HepG2 (cell line): ENCODE data around the gene NUB1. TPM values are rescaled to one million over a fixed set of nuclear protein-coding genes. Genes with fewer than 3 reads are reported as not detected.
A peak's percentile ranks its signal among the peaks of the same experiment; 100 is the strongest.

Source experiments
- ATAC-seq: fragments of 200-7000 bp; cut with Tn5 transposase; 3 replicates; pipeline ENCODE4 v1.9.1; 2020; ENCODE audit warnings: mild to moderate bottlenecking, moderate library complexity
- BruUV-seq: library from RNA; stranded (reverse); fragments of 400-500 nt; replicated peaks from 2 replicates; lab custom pipeline; 2021; lab: Mats Ljungman, UMichigan
- CTCF ChIA-PET: fragments of 300-600 bp; formaldehyde crosslinking; extraction: SDS; loops from one replicate; lab custom pipeline; 2021; ENCODE audit warnings: low total read pairs, inconsistent platforms, low intra/inter-chr PET ratio; lab: Yijun Ruan, JAX
- POLR2A ChIA-PET: fragments of 350-600 bp; sonication (Branson Sonifier 250); formaldehyde crosslinking; loops from one replicate; lab custom pipeline; 2020; ENCODE audit warnings: antibody characterized with exemption, inconsistent platforms; lab: Yijun Ruan, JAX
- DNase-seq: peaks from one replicate; pipeline ENCODE4 v3.0.0-alpha.2; 2015; ENCODE audit warnings: low spot score
- FAIRE-seq: peaks from 3 replicates; lab custom pipeline; 2011; peaks lifted over from hg19 to GRCh38; lab: Jason Lieb, UNC
- H2AFZ ChIP-seq: one replicate; pipeline ENCODE4 v1.6.1; 2011; ENCODE audit warnings: low read length, inconsistent platforms
- H3K27ac ChIP-seq: fragments of 300-600 bp; 3 replicates; pipeline ENCODE4 v1.8.0; 2011; ENCODE audit warnings: mixed run types, mild to moderate bottlenecking, mixed read lengths, low read length, inconsistent platforms; ENCODE audit not compliant: insufficient read depth; ENCODE audit errors: extremely low read length
- H3K27me3 ChIP-seq, 2 experiments: fragments of 200-600 bp in 1 of 2; 2 replicates in 1 of 2; 3 replicates in 1 of 2; pipeline versions ENCODE4 v1.6.0 to v1.8.0; 2011; ENCODE audit warnings: low read length in 2 of 2, mild to moderate bottlenecking in 2 of 2, moderate library complexity in 2 of 2, inconsistent platforms in 1 of 2; ENCODE audit not compliant: insufficient read depth in 2 of 2, control insufficient read depth in 1 of 2
- H3K36me3 ChIP-seq, 2 experiments: fragments of 200-600 bp in 1 of 2; replicated peaks in 1 of 2; 2 replicates in 1 of 2; 3 replicates in 1 of 2; pipeline versions ENCODE4 v1.5.1 to v1.8.0; 2011; ENCODE audit warnings: low read length in 2 of 2, inconsistent platforms in 1 of 2; ENCODE audit not compliant: insufficient read depth in 2 of 2, control insufficient read depth in 1 of 2
- H3K4me1 ChIP-seq: 2 replicates; pipeline ENCODE4 v1.5.1; 2012; ENCODE audit warnings: low read length, inconsistent platforms; ENCODE audit not compliant: insufficient read depth
- H3K4me2 ChIP-seq: 2 replicates; pipeline ENCODE4 v1.6.0; 2011; ENCODE audit warnings: low read depth, low read length, inconsistent platforms
- H3K4me3 ChIP-seq, 3 experiments: fragments of 200-600 bp in 1 of 3; sonication (generic), shearing (Covaris generic) in 1 of 3; replicated peaks in 1 of 3; 2 replicates each; pipeline ENCODE4 v1.5.1; 2011 to 2016; ENCODE audit warnings: low read length in 3 of 3, inconsistent platforms in 2 of 3, low read depth in 2 of 3, mild to moderate bottlenecking in 2 of 3, control low read depth in 1 of 3, mixed read lengths in 1 of 3; ENCODE audit not compliant: insufficient read depth in 1 of 3
- H3K79me2 ChIP-seq: one replicate; pipeline ENCODE4 v1.6.1; 2011; ENCODE audit warnings: low read length, inconsistent platforms; ENCODE audit not compliant: insufficient read depth
- H3K9ac ChIP-seq: 2 replicates; pipeline ENCODE4 v1.6.0; 2011; ENCODE audit warnings: mild to moderate bottlenecking, low read depth, low read length, inconsistent platforms; ENCODE audit not compliant: insufficient read depth
- H3K9me3 ChIP-seq: 2 replicates; pipeline ENCODE4 v1.5.1; 2012; ENCODE audit warnings: mild to moderate bottlenecking, low read length
- H4K20me1 ChIP-seq: 2 replicates; pipeline ENCODE4 v1.6.0; 2011; ENCODE audit warnings: inconsistent platforms, mild to moderate bottlenecking, low read length, moderate library complexity; ENCODE audit not compliant: insufficient read depth
- ARHGAP35 ChIP-seq: sonication (generic); formaldehyde crosslinking; IDR thresholded peaks from 2 replicates; pipeline ENCODE4 v1.9.0; 2022; ENCODE audit warnings: mild to moderate bottlenecking, inconsistent platforms, moderate library complexity, missing genetic modification reagents, borderline replicate concordance
- BRCA1 ChIP-seq: sonication (generic); formaldehyde crosslinking; IDR thresholded peaks from 2 replicates; pipeline ENCODE4 v1.4.0; 2020; ENCODE audit warnings: missing genetic modification reagents
- CEBPB ChIP-seq: IDR thresholded peaks from 2 replicates; pipeline ENCODE4 v1.6.1; 2011; ENCODE audit warnings: low read depth, low read length, improper control_type of control experiment, borderline replicate concordance
- DNMT1 ChIP-seq: sonication (generic); formaldehyde crosslinking; IDR thresholded peaks from 2 replicates; pipeline ENCODE4 v1.5.1; 2020; ENCODE audit warnings: mild to moderate bottlenecking, missing genetic modification reagents
- HCFC1 ChIP-seq: fragments of 150-350 bp; IDR thresholded peaks from 2 replicates; pipeline ENCODE4 v1.6.1; 2014; ENCODE audit warnings: low read depth, low read length
- HES4 ChIP-seq: sonication (generic); formaldehyde crosslinking; IDR thresholded peaks from 2 replicates; pipeline ENCODE4 v1.9.0; 2021; ENCODE audit warnings: mild to moderate bottlenecking, missing genetic modification reagents, borderline replicate concordance
- KAT2B ChIP-seq: fragments of 150-350 bp; IDR thresholded peaks from 2 replicates; pipeline ENCODE4 v1.6.1; 2014; ENCODE audit warnings: low read depth, low read length, borderline replicate concordance
- KDM3A ChIP-seq: IDR thresholded peaks from 2 replicates; pipeline ENCODE4 v1.6.1; 2018; ENCODE audit warnings: low read depth, missing compliant biosample characterization
- KDM4B ChIP-seq: sonication (generic); formaldehyde crosslinking; IDR thresholded peaks from 2 replicates; pipeline ENCODE4 v1.4.0; 2020; ENCODE audit warnings: missing genetic modification reagents
- KLF12 ChIP-seq: sonication (generic); formaldehyde crosslinking; IDR thresholded peaks from 2 replicates; pipeline ENCODE4 v1.4.0; 2020; ENCODE audit warnings: missing genetic modification reagents, borderline replicate concordance
- MEF2D ChIP-seq: sonication (generic); formaldehyde crosslinking; IDR thresholded peaks from 2 replicates; pipeline ENCODE4 v1.5.1; 2020; ENCODE audit warnings: mild to moderate bottlenecking, missing genetic modification reagents
- NR1H2 ChIP-seq: sonication (generic); formaldehyde crosslinking; IDR thresholded peaks from 2 replicates; pipeline ENCODE4 v1.8.1; 2022; ENCODE audit warnings: low read depth, missing genetic modification reagents, borderline replicate concordance
- RBM22 ChIP-seq: fragments of 200-400 bp; formaldehyde crosslinking; optimal IDR thresholded peaks from 2 replicates; pipeline ENCODE3; 2017; ENCODE audit warnings: mild to moderate bottlenecking, low read length, moderate library complexity
- SALL1 ChIP-seq: sonication (generic); formaldehyde crosslinking; IDR thresholded peaks from 2 replicates; pipeline ENCODE4 v1.8.0; 2022; ENCODE audit warnings: mild to moderate bottlenecking, missing genetic modification reagents
- SMARCC2 ChIP-seq: fragments of 450-650 bp; IDR thresholded peaks from 2 replicates; pipeline ENCODE4 v1.6.1; 2017; ENCODE audit warnings: antibody characterized with exemption, mild to moderate bottlenecking
- SNAI1 ChIP-seq: sonication (generic); formaldehyde crosslinking; IDR thresholded peaks from 2 replicates; pipeline ENCODE4 v1.5.0; 2020; ENCODE audit warnings: mild to moderate bottlenecking, missing genetic modification reagents, borderline replicate concordance
- SNRNP70 ChIP-seq: fragments of 200-400 bp; formaldehyde crosslinking; IDR thresholded peaks from 2 replicates; pipeline ENCODE4 v1.6.1; 2017; ENCODE audit warnings: mild to moderate bottlenecking, low read depth, low read length, moderate library complexity
- SRSF9 ChIP-seq: fragments of 200-400 bp; formaldehyde crosslinking; IDR thresholded peaks from 2 replicates; pipeline ENCODE4 v1.6.1; 2018; ENCODE audit warnings: borderline replicate concordance, mild to moderate bottlenecking, low read depth, low read length; ENCODE audit not compliant: insufficient read depth, poor library complexity, severe bottlenecking
- YY1 ChIP-seq: IDR thresholded peaks from 2 replicates; pipeline ENCODE4 v1.6.1; 2011; ENCODE audit warnings: low read length, low read depth, moderate library complexity, mild to moderate bottlenecking; ENCODE audit not compliant: insufficient read depth, insufficient replicate concordance
- ZBTB7A ChIP-seq: sonication (generic); formaldehyde crosslinking; IDR thresholded peaks from 2 replicates; pipeline ENCODE4 v1.8.0; 2022; ENCODE audit warnings: mild to moderate bottlenecking, missing genetic modification reagents
- ZFP36L2 ChIP-seq: sonication (generic); formaldehyde crosslinking; IDR thresholded peaks from 2 replicates; pipeline ENCODE4 v1.4.0; 2020; ENCODE audit warnings: missing genetic modification reagents
- ZKSCAN8 ChIP-seq: IDR thresholded peaks from 2 replicates; pipeline ENCODE4 v1.6.1; 2016; ENCODE audit warnings: borderline replicate concordance, missing genetic modification reagents, missing compliant biosample characterization
- WGBS: methylation state at CpG from one replicate; pipeline ENCODE4 v1.1.6; 2017; ENCODE audit warnings: low lambda C conversion rate; 5-methylcytosine and 5-hydroxymethylcytosine counted together
- in situ Hi-C: cut with HindIII; loops from 2 replicates; pipeline ENCODE4 v1.10.0; 2017; ENCODE audit warnings: low pct_unique_long_range_greater_than_20kb; ENCODE audit not compliant: extremely low pct_ligation_motif_present
- intact Hi-C: fragments of 100-400 bp; cut with micrococcal nuclease; formaldehyde crosslinking; loops from one replicate; pipeline ENCODE4 v1.10.0; 2022; ENCODE audit not compliant: unreplicated experiment
- polyA plus RNA-seq, 8 experiments: library from polyadenylated mRNA; depleted of rRNA in 3 of 8; stranded (reverse) in 7 of 8; unstranded in 1 of 8; fragments of >200 nt; fragmentation: Illumina TruSeq in 4 of 8; extraction: Trizol in 4 of 8; gene quantifications; 2 replicates each; pipeline versions ENCODE4 v1.2.1 to v1.2.3, GENCODE V29; 2011 to 2016; ENCODE audit warnings: low read depth in 4 of 8, missing spikeins in 1 of 8, mixed read lengths in 1 of 8; ENCODE audit not compliant: insufficient read depth in 1 of 8
- total RNA-seq, 5 experiments: library from RNA; depleted of rRNA; stranded (reverse); fragments of >200 nt; fragmentation: Illumina TruSeq; extraction: Trizol; gene quantifications; 2 replicates each; pipeline ENCODE4 v1.2.3, GENCODE V29; 2016; ENCODE audit warnings: low read depth in 1 of 5
- TF ChIP-seq, protein P1 (sequence below): sonication (generic); formaldehyde crosslinking; IDR thresholded peaks from 2 replicates; pipeline ENCODE4 v1.5.0; 2020; ENCODE audit warnings: missing genetic modification reagents
- TF ChIP-seq, protein P2 (sequence below): sonication (generic); formaldehyde crosslinking; IDR thresholded peaks from 2 replicates; pipeline ENCODE4 v1.4.0; 2020; ENCODE audit warnings: mild to moderate bottlenecking, low read depth, missing genetic modification reagents

NUB1 gene
- total and polyA plus RNA-seq, 2 of the 13 experiments (the other 11 are each of a cell fraction or from before 2014, with no cell fraction given) = 27.1 to 37.0 TPM

DNA sequence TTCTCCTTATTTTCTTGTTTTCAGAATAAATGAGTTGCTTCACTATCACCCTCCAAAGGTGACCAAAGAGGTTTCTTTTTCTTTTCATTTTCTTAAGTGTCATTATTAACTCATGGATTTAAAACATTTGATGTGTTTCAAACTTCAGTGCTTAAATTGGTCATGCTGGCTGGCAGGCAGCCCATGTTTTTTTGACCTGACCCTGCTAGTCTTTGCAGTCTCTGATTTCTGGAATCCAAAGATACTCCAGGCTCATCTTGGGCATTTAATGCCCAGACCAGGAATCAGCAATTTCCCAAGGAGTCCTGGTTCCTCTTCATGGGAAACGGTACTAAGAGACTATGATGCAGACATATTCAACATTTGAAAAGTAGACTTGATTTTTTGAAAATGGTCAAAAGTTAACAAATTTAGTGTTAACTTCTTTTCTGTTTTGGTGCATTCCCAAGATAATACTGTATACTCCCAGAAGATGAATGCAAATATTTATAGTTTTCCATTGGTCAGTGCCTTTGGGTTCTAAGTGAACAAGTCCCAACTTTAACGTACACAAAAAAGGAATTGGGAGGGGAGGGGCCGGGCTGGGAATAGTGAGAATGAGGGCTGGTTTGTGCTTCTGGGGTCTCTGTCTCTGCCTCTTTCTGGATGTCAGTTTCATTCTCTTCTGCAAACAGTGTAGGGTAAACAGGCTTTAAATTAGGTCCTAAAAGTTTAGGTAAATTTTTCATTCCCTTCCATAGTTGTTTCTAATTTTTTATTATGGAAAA, 19.8 kb downstream of the NUB1 start:
- CTCF ChIA-PET = no interaction called here

DNA sequence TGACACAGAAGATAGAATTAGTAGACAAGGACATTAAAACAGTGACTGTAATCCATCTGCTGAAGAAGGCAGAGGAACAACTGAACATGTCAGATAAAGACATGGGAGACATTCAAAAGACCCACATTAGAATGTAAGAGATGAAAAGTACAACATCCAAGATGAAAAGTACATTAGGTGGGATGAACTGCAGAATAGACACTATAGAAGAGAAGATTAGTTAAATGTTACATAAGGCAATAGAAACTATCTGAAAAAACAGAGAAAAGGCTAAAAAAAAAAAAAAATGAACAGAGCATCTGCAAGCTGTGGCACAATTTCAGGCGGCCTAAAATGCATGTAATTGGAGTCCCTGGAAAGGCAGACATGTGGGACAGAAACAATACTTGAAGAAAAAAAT, 21.6 kb downstream of the NUB1 start:
- in situ Hi-C loops = no loop called here
- no peak for TF ChIP-seq ARHGAP35
- TF ChIP-seq SMARCC2 = no peak
- no peak for TF ChIP-seq SNAI1 (CRISPR knock-in tag)
- no peak for TF ChIP-seq YY1
- TF ChIP-seq, protein P1, sequence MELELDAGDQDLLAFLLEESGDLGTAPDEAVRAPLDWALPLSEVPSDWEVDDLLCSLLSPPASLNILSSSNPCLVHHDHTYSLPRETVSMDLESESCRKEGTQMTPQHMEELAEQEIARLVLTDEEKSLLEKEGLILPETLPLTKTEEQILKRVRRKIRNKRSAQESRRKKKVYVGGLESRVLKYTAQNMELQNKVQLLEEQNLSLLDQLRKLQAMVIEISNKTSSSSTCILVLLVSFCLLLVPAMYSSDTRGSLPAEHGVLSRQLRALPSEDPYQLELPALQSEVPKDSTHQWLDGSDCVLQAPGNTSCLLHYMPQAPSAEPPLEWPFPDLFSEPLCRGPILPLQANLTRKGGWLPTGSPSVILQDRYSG = no peak
- TF ChIP-seq SRSF9 = no peak
- TF ChIP-seq DNMT1 = no peak
- TF ChIP-seq MEF2D (CRISPR knock-in tag) = no peak
- TF ChIP-seq KDM3A (CRISPR knock-in tag) = no peak
- TF ChIP-seq KDM4B (CRISPR knock-in tag) = no peak
- TF ChIP-seq RBM22 = no peak
- no peak for TF ChIP-seq CEBPB

More for the DNA sequence above, 19.8 kb downstream of the NUB1 start:
- no peak overlapping the region for H3K4me2 ChIP-seq
- no peaks in the 10 kb centered on the region for H3K9me3 ChIP-seq
- no peaks in the 10 kb centered on the region for H3K79me2 ChIP-seq
- H3K36me3 ChIP-seq = peaks cover 5 to 27% of the 10 kb centered on the region in 2 experiments
- no peaks in the 10 kb centered on the region for H3K4me1 ChIP-seq
- intact Hi-C loops (no loop called here), in situ Hi-C loops (no loop called here)
- BruUV-seq = no TSS peak
- no peak overlapping the region for H2AFZ ChIP-seq
- no peak overlapping the region for H3K4me3 ChIP-seq
- WGBS = 95% methylated on average over 3 of the region's 3 CpGs
- no peak overlapping the region for H3K9ac ChIP-seq
- POLR2A ChIA-PET = no interaction called here
- no peak for FAIRE-seq
- no peaks in the 10 kb centered on the region for H3K27me3 ChIP-seq
- DNase-seq = no peak
- ATAC-seq = no peak
- no peak overlapping the region for H3K27ac ChIP-seq
- no peaks in the 10 kb centered on the region for H4K20me1 ChIP-seq
- no peak for TF ChIP-seq HES4 (CRISPR knock-in tag)
- TF ChIP-seq BRCA1 (CRISPR knock-in tag) = no peak
- no peak for TF ChIP-seq ZBTB7A (CRISPR knock-in tag)
- no peak for TF ChIP-seq SNRNP70
- TF ChIP-seq SALL1 (CRISPR knock-in tag) = no peak
- TF ChIP-seq ZFP36L2 (CRISPR knock-in tag) = no peak
- TF ChIP-seq, protein P2, sequence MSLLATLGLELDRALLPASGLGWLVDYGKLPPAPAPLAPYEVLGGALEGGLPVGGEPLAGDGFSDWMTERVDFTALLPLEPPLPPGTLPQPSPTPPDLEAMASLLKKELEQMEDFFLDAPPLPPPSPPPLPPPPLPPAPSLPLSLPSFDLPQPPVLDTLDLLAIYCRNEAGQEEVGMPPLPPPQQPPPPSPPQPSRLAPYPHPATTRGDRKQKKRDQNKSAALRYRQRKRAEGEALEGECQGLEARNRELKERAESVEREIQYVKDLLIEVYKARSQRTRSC (CRISPR knock-in tag) = no peak
- TF ChIP-seq KAT2B = no peak
- TF ChIP-seq ZKSCAN8 (CRISPR knock-in tag) = no peak
- TF ChIP-seq NR1H2 (CRISPR knock-in tag) = no peak
- no peak for TF ChIP-seq HCFC1
- TF ChIP-seq KLF12 (CRISPR knock-in tag) = no peak

More for the DNA sequence above, 21.6 kb downstream of the NUB1 start:
- Histone ChIP-seq H3K36me3 (peaks cover 4 to 26% of the 10 kb centered on the region in 2 experiments), H3K9ac (no peak overlapping the region), H3K4me1 (no peaks in the 10 kb centered on the region), H3K79me2 (no peaks in the 10 kb centered on the region), H3K9me3 (no peaks in the 10 kb centered on the region), H3K27me3 (no peaks in the 10 kb centered on the region), H4K20me1 (no peaks in the 10 kb centered on the region), H2AFZ (no peak overlapping the region), H3K4me2 (no peak overlapping the region), H3K27ac (no peak overlapping the region), H3K4me3 (no peak overlapping the region)
- ChIA-PET CTCF (no interaction called here), POLR2A (no interaction called here)
- intact Hi-C loops = no loop called here
- 97% methylated on average over 1 of the region's 1 CpG for WGBS
- DNase-seq (no peak), FAIRE-seq (no peak), ATAC-seq (no peak)
- BruUV-seq = TSS peak; percentile 29
